Activated T-helper 2 cell treated with anti-CD3 and anti-CD28 coated beads, Interferon-gamma antibody, Interleukin-2, Interleukin-4, amounts not matched to agents 10 μg/mL and 5 μg/mL and 100 μg/mL, durations not matched to agents 14 hours and 24 hours and 36 hours (primary cell): ENCODE results near the gene GADD45B. TPM values are rescaled to one million over a fixed set of nuclear protein-coding genes. Genes with fewer than 3 reads are reported as not detected.

ENCODE experiments used
- DNase-seq: peaks from one replicate; pipeline ENCODE4 v3.0.0; 2021; ENCODE audit warnings: low spot score
- H3K27ac Mint-ChIP-seq: one replicate; pipeline ENCODE4 v1.8.0; 2021; ENCODE audit warnings: mixed read lengths
- H3K27me3 Mint-ChIP-seq: one replicate; pipeline ENCODE4 v1.8.0; 2021; ENCODE audit warnings: low read depth, mixed read lengths
- H3K36me3 Mint-ChIP-seq: one replicate; pipeline ENCODE4 v1.8.0; 2021; ENCODE audit warnings: low read depth, mixed read lengths
- H3K4me1 Mint-ChIP-seq: one replicate; pipeline ENCODE4 v1.8.0; 2021; ENCODE audit warnings: low read depth, mixed read lengths
- H3K4me3 Mint-ChIP-seq: one replicate; pipeline ENCODE4 v1.8.0; 2021; ENCODE audit warnings: low read depth, mild to moderate bottlenecking, moderate library complexity, mixed read lengths
- H3K9me3 Mint-ChIP-seq: one replicate; pipeline ENCODE4 v1.8.0; 2021; ENCODE audit warnings: mixed read lengths
- intact Hi-C: fragments of 100-400 bp; cut with micrococcal nuclease; formaldehyde crosslinking; loops from one replicate; pipeline ENCODE4 v1.15.1; 2023
- total RNA-seq: library from RNA; stranded (reverse); gene quantifications from 2 replicates; pipeline ENCODE4 v1.2.3, GENCODE V29; 2022

The GADD45B gene
- total RNA-seq, result 90.7 and 95.2 TPM in 2 replicates

GRCh38 chr19:2475702-2476450 lies at the start of gene GADD45B:
Gene GADD45B (plus strand): TSS chr19:2476127. CDS start chr19:2476359, 232 bp downstream.
- H3K27me3 Mint-ChIP-seq, result peaks cover 3% of the 10 kb centered on the region
- peak within 1 kb of the TSS; percentile 96 for H3K4me3 Mint-ChIP-seq
- H3K36me3 Mint-ChIP-seq, result peaks cover 28% of the 10 kb centered on the region
- DNase-seq, result peak; percentile 95
- peaks cover 13% of the 10 kb centered on the region for H3K4me1 Mint-ChIP-seq
- no peaks in the 10 kb centered on the region for H3K9me3 Mint-ChIP-seq
- intact Hi-C loops, result loop anchor here (1.0 kb wide), 1 partner anchor 77 kb away; no protein-coding TSS in a partner anchor
- peak within 1 kb of the TSS; percentile 89 for H3K27ac Mint-ChIP-seq

GRCh38 chr19:2426611-2427428 lies 49.1 kb upstream of the GADD45B start:
- H3K9me3 Mint-ChIP-seq, result no peaks in the 10 kb centered on the region
- peaks cover 44% of the 10 kb centered on the region for H3K36me3 Mint-ChIP-seq

GRCh38 chr19:2427429-2428320 lies 48.3 kb upstream of the GADD45B start, which contains the start of gene TIMM13:
Gene TIMM13 (minus strand): TSS chr19:2427586. CDS start chr19:2427533, 53 bp downstream.
- Mint-ChIP-seq H3K4me3 (peak within 1 kb of the TSS; percentile 95), H3K27ac (peak within 1 kb of the TSS; percentile 96), H3K9me3 (no peaks in the 10 kb centered on the region), H3K4me1 (peaks cover 4% of the 10 kb centered on the region), H3K27me3 (no peaks in the 10 kb centered on the region), H3K36me3 (peaks cover 51% of the 10 kb centered on the region)
- DNase-seq, result peak; percentile 97
- intact Hi-C loops, result loop anchor here (1.0 kb wide), 1 partner anchor 30 kb away; no protein-coding TSS in a partner anchor

More at GRCh38 chr19:2426611-2427428, 49.1 kb upstream of the GADD45B start:
- H3K27ac Mint-ChIP-seq, result peak overlapping the region; percentile 96
- peaks cover 4% of the 10 kb centered on the region for H3K4me1 Mint-ChIP-seq
- DNase-seq, result peak; percentile 52
- intact Hi-C loops, result loop anchor here (1.0 kb wide), 1 partner anchor 30 kb away; no protein-coding TSS in a partner anchor
- peak overlapping the region; percentile 95 for H3K4me3 Mint-ChIP-seq
- no peaks in the 10 kb centered on the region for H3K27me3 Mint-ChIP-seq

- Mint-ChIP-seq H3K4me1 (peaks cover 4% of the 10 kb centered on the region), H3K27ac (no peak overlapping the region), H3K36me3 (peaks cover 49% of the 10 kb centered on the region), H3K27me3 (no peaks in the 10 kb centered on the region), H3K4me3 (peak overlapping the region; percentile 95), H3K9me3 (no peaks in the 10 kb centered on the region)
- no peak for DNase-seq
- intact Hi-C loops, result no loop called here
These were observed 47.6 kb upstream of the GADD45B start for GRCh38 chr19:2428321-2428690.

- no peaks in the 10 kb centered on the region for H3K27me3 Mint-ChIP-seq
- DNase-seq, result no peak
- no peak overlapping the region for H3K27ac Mint-ChIP-seq
- peaks cover 49% of the 10 kb centered on the region for H3K36me3 Mint-ChIP-seq
- no peak overlapping the region for H3K4me3 Mint-ChIP-seq
- peaks cover 4% of the 10 kb centered on the region for H3K4me1 Mint-ChIP-seq
- intact Hi-C loops, result no loop called here
- no peaks in the 10 kb centered on the region for H3K9me3 Mint-ChIP-seq
These were observed 46.9 kb upstream of the GADD45B start for GRCh38 chr19:2428756-2429711.

GRCh38 chr19:2429917-2430535 lies 45.9 kb upstream of the GADD45B start:
- Mint-ChIP-seq H3K4me3 (no peak overlapping the region), H3K27ac (no peak overlapping the region)
- intact Hi-C loops, result no loop called here

GRCh38 chr19:2431318-2432055 lies 44.4 kb upstream of the GADD45B start:
- Mint-ChIP-seq H3K36me3 (peaks cover 52% of the 10 kb centered on the region), H3K27ac (no peak overlapping the region), H3K4me1 (peaks cover 3% of the 10 kb centered on the region), H3K4me3 (no peak overlapping the region), H3K9me3 (no peaks in the 10 kb centered on the region), H3K27me3 (no peaks in the 10 kb centered on the region)
- DNase-seq, result no peak
- intact Hi-C loops, result no loop called here

More at GRCh38 chr19:2429917-2430535, 45.9 kb upstream of the GADD45B start:
- Mint-ChIP-seq H3K9me3 (no peaks in the 10 kb centered on the region), H3K4me1 (peaks cover 4% of the 10 kb centered on the region), H3K27me3 (no peaks in the 10 kb centered on the region), H3K36me3 (peaks cover 53% of the 10 kb centered on the region)
- DNase-seq, result no peak

GRCh38 chr19:2432131-2432848 lies 43.6 kb upstream of the GADD45B start:
- H3K9me3 Mint-ChIP-seq, result no peaks in the 10 kb centered on the region
- peaks cover 3% of the 10 kb centered on the region for H3K4me1 Mint-ChIP-seq
- DNase-seq, result no peak
- H3K27ac Mint-ChIP-seq, result no peak overlapping the region
- H3K4me3 Mint-ChIP-seq, result no peak overlapping the region
- H3K27me3 Mint-ChIP-seq, result no peaks in the 10 kb centered on the region
- intact Hi-C loops, result no loop called here
- peaks cover 47% of the 10 kb centered on the region for H3K36me3 Mint-ChIP-seq

- intact Hi-C loops, result no loop called here
- DNase-seq, result no peak
- H3K4me1 Mint-ChIP-seq, result no peaks in the 10 kb centered on the region
- no peaks in the 10 kb centered on the region for H3K27me3 Mint-ChIP-seq
- H3K9me3 Mint-ChIP-seq, result no peaks in the 10 kb centered on the region
- no peak overlapping the region for H3K27ac Mint-ChIP-seq
- peaks cover 44% of the 10 kb centered on the region for H3K36me3 Mint-ChIP-seq
- no peak overlapping the region for H3K4me3 Mint-ChIP-seq
These were observed 42.1 kb upstream of the GADD45B start for GRCh38 chr19:2433854-2434253.

GRCh38 chr19:2434267-2434666 lies 41.7 kb upstream of the GADD45B start:
- Mint-ChIP-seq H3K36me3 (peaks cover 44% of the 10 kb centered on the region), H3K27me3 (no peaks in the 10 kb centered on the region), H3K27ac (no peak overlapping the region), H3K4me3 (no peak overlapping the region), H3K4me1 (no peaks in the 10 kb centered on the region), H3K9me3 (no peaks in the 10 kb centered on the region)
- intact Hi-C loops, result no loop called here
- DNase-seq, result no peak
